Measurements from ENCODE around the gene GPNMB.
"Not testable (repeated sequence)": the region's sequence is repeated elsewhere in the genome, so short reads cannot be mapped to it uniquely, and the experiment has no call there.

GPNMB gene

DNA sequence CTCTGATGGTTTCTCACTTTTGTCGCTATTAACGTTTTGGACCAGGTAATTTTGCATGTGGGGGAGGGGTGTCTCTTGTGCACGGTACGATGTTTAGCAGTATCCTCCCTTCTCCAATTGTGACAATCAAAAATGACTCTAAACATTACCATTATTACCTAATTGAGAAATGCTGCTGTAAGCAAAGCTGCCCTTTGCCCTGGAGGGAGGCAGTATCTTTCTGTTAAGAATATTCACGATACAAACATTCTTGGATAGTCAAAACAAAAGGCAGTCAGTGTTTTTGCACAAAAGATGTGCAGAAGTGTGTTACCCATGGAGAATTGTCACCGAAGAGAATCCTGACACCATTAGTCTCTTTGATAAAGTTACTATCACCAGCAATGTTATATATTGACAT lies 62.2 kb downstream of the GPNMB start:
- no peak for DNase-seq

DNA sequence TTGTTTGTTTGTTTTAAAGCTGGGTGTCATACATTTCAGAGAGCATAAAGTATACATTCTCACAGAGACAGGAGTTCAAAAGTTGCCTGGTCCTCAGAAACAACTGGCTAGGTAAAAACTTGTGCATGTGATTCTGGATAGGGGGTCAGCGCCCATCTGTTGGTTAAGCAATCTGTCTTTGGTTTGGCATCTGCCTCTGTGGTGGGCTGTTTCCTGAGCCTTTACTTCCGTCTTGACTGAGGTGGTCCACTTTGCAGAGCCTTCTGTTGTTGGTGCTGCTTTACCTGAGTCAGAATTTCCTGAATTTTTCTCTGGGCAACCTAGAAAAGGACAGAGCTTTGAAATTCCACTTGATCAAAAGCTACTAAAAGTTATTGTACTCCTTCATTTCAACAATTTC lies 65.6 kb downstream of the GPNMB start:
- not testable (repeated sequence) for DNase-seq

DNA sequence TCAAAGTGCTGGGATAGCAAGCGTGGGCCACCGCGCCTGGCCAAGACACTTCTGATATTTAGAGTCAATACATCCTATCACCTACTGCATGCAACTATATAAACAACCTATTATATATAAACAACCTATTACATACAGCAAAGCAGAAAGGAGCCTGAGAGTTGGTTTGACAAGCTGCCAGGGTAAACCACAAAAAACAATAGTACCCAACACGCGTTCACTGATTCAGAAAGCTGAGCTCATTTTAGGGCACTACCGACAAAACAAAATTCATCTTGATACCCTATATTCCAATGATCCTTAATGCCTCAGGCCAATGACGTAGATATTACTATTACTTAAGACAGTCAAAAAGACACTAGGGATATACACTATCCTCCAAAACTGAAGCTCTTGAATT lies 68.8 kb downstream of the GPNMB start:
- DNase-seq, result no peak

Data from activated CD4-positive, alpha-beta T cell treated with anti-CD3 and anti-CD28 coated beads for 48 hours (primary cell).